Activated effector memory CD4-positive, alpha-beta T cell treated with Interleukin-2 at 50 U/mL for 16 hours (primary cell): ENCODE results near the gene CCDC88A.
A peak's percentile ranks its signal among the peaks of the same experiment; 100 is the strongest.
"Not testable (repeated sequence)": the region's sequence is repeated elsewhere in the genome, so short reads cannot be mapped to it uniquely, and the experiment has no call there.

ENCODE experiments used
- DNase-seq: peaks from one replicate; pipeline ENCODE4 v3.0.0-alpha.2; 2020

Gene CCDC88A

DNA sequence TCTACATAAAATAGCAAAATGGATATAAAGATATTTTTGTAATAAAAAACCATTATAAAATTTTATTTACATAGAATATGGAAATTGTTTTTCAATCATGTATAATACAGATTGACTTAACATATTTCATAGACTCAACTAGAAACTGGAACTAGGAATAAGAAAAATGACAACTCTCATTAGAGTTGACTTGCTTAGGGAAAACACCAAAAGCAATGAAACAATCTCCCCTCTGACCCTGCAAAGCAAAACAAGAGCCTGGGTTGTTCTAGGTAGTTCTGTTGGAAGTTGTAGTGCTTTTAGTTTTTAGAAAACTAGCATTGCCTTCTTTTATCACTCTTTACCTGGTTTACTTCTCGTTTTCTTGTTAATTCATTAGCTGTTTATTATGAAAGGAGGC lies 118.4 kb downstream of the CCDC88A start:
- no peak for DNase-seq

DNA sequence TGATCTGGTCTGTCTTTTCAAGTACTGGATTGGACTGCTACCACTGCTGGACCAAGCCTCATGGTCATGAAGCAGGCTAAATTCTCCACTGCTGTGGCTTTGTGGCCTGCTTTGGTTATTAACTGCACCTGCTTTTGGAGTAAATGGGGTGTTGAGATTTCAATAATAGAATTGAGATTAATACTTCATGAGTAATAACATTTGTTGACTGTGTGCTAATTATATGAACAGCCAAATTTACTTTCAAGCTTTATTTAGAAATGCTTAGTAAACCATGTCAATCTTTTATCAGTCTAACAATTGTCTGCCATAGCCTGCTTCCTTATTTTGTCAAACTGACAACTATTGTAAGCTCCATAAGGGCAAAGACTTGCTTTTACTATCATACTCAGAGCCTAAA lies 123.3 kb downstream of the CCDC88A start:
- DNase-seq: no peak

DNA sequence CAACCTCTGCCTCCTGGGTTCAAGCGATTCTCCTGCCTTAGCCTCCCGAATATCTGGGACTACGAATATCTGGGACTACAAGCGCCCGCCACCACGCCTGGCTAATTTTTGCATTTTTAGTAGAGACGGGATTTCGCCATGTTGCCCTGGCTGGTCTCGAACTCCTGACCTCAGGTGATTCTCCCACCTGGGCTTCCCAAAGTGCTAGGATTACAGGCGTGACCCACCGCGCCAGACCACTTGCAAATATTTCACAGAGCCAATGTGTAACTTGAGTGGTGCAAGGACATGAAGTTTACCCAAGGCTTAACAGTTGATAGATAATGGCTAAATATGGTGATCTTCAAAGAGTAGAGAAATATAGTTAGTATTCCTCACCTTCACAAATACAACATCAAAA lies 136.6 kb downstream of the CCDC88A start:
- no peak for DNase-seq

DNA sequence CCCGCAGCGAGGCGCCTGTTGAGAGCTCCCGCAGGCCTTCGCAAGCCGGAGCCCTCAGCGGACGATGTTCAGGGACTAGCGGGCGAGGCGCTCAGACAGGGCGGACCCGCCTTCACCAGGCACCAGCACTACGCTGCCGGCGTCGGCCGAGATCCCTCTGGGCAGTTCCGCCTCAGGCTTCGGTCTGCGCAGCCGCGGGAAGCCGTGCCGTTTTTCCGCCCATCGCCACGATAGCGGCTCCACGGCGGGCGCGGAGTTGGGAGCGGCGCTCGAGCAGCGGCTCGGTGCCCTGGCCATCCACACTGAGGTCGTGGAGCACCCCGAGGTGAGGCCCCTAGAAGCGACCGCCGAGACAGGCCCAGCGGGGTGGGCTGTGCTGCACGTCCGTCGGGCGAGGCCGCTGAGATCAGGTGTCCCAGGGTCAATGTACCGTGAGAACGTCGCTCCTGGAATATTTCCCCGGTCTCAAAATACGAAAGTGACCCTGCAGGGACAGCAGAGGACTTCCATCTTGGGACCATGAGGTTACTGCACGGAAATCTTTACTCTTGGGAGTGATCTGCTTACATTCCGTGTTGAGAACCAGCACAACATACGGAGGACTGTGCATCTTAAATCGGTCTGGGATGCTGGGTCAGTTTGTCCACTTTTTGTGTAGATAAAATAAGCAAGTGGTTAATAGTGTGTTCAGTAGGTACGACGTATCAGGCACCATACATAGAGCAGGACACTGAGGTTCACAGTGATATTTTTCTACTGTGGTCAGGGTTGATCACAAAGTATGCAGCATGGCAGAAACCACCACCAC lies 137.3 kb downstream of the CCDC88A start:
- peak; percentile 86 for DNase-seq

DNA sequence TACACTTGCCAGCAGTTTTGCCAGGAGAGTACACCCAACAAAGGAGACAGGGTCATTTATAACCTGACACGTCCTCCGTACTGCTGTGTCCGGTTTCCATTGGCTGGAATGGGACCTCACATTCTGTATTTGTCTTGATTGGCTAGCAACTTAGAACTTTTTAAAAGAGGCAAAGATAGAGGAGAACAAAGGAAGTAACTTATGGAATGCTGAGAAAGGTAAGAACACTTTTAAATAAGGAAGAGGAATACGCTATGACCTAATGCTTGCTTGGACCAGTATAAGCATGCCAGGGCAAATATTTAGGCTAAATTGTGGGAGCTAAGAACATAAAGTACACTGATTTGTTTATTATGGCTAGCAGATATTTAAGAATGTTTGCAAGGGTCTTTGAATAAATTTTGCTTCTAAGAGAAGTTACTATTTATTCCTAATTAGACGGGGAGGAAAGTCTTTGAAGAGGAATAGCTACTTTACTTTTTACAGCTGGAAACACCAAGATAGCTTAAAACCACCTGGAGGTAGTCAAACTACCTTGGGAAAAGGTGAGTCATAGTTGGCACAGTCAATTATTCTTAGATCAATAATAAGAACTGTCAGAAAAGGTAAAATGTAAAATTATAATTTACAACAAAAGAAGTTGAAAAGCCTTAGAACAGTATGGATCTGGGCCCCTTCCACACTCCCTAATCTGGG lies 138.7 kb downstream of the CCDC88A start:
- not testable (repeated sequence) for DNase-seq

DNA sequence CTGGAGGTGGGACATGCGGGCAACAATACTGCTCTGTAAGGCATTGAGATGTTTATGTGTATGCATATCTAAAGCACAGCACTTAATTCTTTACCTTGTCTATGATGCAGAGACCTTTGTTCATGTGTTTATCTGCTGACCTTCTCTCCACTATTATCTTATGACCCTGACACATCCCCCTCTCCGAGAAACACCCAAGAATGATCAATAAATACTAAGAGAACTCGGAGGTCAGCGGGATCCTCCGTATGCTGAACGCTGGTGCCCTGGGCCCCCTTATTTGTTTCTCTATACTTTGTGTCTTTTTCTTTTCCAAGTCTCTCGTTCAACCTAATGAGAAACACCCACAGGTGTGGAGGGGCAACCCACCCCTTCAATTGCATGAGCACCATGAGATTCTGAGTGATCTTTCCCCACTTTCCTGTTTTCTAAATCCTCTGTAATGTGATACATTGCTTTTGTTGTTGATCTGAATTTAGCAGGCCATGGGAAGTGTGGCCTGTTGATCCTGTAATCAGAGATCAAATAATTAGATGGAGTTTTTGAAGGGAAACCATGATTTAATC lies 139.7 kb downstream of the CCDC88A start:
- DNase-seq: not testable (repeated sequence)

DNA sequence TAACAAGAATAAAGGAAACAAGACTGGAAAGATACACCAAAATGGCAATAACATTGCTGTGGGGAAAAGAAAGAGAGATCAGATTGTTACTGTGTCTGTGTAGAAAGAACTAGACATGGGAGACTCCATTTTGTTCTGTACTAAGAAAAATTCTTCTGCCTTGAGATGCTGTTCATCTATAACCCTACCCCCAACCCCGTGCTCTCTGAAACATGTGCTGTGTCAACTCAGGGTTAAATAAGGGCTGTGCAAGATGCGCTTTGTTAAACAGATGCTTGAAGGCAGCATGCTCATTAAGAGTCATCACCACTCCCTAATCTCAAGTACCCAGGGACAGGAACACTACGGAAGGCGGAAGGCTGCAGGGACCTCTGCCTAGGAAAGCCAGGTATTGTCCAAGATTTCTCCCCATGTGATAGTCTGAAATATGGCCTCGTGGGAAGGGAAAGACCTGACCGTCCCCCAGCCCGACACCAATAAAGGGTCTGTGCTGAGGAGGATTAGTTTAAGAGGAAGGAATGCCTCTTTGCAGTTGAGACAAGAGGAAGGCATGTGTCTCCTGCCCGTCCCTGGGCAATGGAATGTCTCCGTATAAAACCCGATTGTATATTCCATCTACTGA lies 140.3 kb downstream of the CCDC88A start:
- not testable (repeated sequence) for DNase-seq

DNA sequence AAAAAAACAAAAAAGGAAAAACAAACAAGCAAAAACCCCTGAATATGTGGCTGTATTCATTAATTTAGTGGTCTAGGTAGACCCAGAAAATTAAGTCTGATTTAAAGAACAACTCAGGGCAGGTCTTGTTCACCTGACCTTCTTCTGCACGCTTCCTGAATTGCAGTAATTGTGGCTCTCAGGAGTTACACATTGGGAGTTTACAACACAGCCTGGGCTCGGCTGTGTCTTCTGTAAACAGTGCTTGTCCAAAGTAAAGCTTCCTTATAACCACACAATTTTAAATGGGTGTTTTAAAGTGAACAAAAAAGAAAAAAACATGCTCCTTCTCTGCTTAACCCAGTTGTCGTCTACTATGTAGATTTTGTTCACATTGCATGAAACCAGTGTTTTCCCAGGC lies 142.3 kb downstream of the CCDC88A start:
- DNase-seq: no peak

DNA sequence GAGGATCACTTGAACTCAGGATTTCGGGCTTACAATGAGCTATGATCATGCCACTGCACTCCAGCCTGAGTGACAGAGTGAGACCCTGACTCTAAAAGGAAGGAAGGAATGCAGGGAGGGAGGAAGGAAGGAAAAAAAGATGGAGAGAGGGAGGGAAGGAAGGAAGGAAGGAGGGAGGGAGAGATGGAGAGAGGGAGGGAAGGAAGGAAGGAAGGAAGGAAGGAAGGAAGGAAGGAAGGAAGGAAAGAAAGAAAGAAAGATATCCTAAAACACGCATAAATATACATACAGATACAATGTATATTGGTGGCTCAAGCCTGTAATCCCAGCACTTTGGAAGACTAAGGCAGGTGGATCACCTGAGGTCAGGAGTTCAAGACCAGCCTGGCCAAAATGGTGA lies 145.3 kb downstream of the CCDC88A start:
- DNase-seq: not testable (repeated sequence)

DNA sequence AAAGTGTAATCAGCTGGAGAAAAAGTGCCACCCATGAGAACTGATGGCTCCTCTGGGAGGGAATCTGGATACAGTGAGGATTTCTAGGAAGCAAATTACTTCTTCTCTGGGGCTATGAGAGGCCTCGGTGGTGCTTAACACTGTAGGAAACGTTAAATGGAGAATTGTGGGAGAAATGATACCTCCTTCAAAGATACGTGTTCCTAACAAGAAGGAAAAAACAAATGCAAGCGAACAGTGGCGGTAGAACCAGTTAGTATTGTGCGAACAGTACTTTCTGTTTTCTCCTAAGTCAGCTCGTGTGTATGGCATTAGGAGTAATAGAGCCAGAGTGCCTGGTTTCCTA lies 150.0 kb downstream of the CCDC88A start:
- DNase-seq: no peak

DNA sequence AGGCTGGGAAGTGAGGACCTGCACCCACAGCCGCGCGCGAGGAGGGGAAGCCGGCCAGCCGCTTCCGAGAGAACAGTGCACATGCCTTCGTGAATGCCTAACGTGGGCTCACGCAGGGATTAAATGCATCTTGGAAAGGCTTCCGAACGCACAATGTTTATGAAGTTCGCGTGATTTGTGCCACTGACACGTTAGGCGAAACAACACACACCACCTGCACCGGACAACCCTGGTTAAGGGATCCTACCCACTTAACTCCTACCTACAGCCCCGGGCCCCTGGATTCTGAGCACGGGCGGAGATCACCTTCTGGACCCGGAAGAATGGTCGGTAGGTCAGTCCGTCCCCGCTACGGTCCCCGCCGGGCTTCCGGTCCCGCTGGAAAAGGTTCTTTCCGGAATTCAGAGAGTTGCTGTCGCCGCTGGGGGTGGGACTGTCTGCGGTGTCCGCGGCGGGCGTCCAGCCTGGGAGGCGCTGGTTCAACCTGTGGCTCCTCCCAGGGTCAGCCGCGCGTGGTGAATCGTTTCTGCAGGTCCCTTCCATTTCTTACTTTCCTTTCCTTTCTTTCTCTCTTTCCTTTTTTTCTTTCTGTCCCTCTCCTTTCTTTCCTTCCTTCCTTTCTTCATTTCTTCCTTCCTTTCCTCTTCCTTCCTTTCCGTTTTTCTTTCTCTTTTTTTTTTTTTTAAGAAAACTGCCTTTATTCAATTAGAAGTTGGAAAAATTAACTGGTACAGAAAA lies 150.6 kb downstream of the CCDC88A start, which contains the start of gene MTIF2:
Gene MTIF2 (minus strand): TSS at position 325 of the 738 bp plus-strand sequence. CDS start 5,373 bp downstream, outside the sequence.
- peak; percentile 81 for DNase-seq

DNA sequence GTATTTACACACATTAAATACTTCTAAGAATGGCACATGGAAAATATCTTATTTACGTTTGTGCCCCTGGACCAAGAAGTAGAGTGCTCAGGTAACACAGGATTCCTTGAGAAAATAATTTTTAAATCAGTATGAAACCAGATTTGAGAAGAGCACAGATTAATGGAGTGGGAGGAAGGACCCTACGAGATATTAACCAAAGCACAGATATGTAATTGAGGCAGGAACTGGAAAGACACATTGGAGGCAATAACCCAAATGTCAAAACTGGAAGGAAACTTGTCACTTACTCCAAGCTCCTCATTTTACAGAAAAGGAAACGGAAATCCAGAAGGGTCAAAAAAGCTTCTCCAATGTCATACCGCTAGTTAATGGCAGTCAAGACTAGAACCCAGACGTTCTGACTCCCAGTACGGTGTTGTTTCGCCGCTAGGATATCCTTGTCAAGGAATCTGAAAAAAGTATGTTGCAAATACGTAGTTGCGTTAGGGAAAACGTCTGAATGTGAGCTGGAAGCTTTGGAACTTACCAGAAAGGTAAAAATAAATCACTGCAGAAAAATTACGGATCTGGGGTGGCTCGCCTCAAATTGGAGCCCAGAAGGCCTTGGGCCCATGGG lies 151.3 kb downstream of the CCDC88A start:
- DNase-seq: no peak

DNA sequence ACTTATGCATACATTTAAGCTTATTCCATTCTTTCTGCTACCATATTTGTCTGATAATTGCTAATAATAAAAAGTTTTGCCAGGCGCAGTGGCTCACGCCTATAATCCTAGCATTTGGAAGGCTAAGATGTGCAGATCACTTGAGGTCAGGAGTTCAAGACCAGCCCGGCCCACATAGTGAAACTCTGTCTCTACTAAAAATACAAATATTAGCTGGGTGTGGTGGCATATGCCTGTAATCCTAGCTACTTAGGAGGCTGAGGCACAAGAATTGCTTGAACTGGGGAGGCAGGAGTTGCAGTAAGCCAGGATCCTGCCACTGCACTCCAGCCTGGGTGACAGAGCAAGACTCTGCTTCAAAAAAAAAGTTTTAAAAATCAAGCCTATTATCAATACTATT lies 160.1 kb downstream of the CCDC88A start:
- not testable (repeated sequence) for DNase-seq

DNA sequence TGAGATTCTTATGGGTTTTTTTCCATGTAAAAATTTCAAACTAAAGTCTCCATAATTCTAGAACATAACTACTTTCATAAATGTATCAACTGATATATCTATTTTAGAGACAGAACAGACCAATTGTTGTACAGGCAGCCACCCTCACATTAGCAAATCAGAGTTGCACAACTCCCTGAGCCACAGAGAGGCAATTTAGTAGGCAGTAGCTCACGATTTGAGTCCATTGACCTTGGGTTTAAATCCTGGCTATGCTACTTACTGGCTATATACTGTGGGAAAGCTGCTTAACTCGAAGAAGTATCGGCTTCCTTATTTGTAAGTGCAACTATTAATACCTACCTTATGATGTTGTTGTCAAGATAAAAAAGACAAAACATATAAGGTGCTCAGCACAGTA lies 166.8 kb downstream of the CCDC88A start:
- DNase-seq: no peak

DNA sequence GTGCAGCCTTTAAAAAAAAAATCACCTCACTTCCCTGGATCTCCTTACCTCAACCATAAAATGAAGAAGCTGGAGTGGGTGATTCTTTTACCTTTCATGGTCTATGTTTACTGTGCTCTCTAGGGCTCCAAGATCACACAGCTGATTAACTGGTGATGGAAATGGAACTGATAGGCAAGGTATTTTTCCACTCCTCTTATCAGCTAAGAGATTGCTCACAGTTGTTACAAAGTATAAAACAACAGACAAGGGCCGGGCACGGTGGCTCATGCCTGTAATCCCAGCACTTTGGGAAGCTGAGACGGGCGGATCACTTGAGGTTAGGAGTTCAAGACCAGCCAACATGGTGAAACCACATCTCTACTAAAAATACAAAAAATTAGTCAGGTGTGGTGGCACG lies 172.6 kb downstream of the CCDC88A start:
- DNase-seq: no peak

DNA sequence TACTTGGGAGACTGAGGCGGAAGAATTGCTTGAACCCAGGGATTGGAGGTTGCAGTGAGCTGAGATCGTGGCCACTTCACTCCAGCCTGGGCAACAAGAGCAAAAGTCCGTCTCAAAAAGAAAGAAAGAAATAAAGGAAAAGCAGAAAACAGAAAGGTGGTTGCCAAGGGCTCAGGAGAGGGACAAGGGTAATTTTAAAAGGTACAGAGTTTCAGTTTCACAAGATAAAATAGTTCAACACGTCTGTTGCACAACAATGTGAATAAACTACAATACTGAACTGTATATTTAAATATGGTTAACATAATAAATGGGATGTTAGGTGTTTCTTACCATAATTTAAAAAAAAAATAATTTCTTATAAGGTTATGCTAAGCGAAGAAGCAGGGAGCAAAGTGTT lies 174.2 kb downstream of the CCDC88A start:
- no peak for DNase-seq

DNA sequence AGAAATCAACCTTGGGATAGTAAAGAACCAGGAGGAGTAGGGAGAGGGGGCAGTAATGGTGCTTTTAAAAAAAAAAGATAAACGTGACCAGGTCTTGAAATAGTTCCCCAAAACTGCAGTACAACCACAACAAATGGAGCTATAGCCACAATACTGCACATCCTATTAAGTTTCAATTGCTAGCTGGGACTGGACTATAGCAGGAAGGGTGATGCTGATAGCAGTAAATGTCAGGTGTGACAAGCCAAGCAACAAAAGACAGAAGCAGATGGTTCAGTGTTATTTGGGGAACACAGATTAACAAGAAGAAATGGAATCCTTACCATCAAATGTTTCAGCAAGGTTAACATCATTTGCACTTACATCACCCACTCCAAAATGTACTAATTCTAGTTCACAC lies 177.0 kb downstream of the CCDC88A start:
- DNase-seq: no peak

DNA sequence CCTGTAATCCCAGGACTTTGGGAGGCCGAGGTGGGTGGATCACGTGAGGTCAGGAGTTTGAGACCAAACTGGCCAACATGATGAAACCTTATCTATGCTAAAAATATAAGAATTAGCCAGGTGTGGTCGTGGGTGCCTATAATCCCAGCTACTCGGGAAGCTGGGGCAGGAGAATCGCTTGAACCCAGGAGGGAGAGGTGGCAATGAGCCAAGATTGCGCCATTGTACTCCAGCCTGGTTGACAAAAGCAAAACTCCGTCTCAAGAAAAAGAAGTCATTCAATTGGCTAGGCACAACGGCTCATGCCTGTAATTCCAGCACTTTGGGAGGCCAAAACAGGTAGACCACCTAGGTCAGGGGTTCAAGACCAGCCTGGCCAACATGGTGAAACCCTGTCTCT lies 178.1 kb downstream of the CCDC88A start:
- not testable (repeated sequence) for DNase-seq

DNA sequence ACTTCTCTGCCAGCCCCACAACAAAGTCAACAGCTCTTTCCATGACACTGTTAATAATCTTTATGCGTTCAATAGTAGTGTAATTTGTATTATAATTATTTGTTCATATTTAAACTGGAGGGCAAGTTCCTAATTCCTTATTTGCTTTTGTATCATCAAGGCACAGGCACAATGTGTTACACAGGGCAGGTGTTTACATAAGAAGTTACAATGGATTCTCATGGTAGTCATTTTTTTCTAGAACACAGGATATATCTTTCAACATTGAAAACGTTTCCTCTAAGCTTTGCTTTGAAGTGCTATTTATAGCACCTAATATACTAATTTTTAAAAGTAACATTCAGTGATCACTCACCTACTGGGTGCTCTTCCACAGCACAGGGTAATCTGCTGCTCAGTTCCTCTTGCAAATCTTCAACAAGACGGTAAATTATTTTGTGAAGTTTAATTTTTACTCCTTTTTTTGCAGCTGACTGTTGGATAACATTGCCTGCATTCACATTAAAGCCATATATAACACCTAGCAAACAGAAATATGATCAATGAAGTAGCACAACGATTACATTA lies 179.9 kb downstream of the CCDC88A start:
- no peak for DNase-seq
